HG02970 (cell line): Measurements from ENCODE around the gene GJA1.
"Not testable (repeated sequence)": the region's sequence is repeated elsewhere in the genome, so short reads cannot be mapped to it uniquely, and the experiment has no call there.

Source experiments
- ATAC-seq: cut with Tn5 transposase; IDR thresholded peaks from one replicate; pipeline ENCODE4 v1.9.1; 2021; ENCODE audit warnings: mild to moderate bottlenecking, moderate library complexity, moderate number of reproducible peaks; ENCODE audit not compliant: unreplicated experiment, low FRiP score

The GJA1 gene

DNA sequence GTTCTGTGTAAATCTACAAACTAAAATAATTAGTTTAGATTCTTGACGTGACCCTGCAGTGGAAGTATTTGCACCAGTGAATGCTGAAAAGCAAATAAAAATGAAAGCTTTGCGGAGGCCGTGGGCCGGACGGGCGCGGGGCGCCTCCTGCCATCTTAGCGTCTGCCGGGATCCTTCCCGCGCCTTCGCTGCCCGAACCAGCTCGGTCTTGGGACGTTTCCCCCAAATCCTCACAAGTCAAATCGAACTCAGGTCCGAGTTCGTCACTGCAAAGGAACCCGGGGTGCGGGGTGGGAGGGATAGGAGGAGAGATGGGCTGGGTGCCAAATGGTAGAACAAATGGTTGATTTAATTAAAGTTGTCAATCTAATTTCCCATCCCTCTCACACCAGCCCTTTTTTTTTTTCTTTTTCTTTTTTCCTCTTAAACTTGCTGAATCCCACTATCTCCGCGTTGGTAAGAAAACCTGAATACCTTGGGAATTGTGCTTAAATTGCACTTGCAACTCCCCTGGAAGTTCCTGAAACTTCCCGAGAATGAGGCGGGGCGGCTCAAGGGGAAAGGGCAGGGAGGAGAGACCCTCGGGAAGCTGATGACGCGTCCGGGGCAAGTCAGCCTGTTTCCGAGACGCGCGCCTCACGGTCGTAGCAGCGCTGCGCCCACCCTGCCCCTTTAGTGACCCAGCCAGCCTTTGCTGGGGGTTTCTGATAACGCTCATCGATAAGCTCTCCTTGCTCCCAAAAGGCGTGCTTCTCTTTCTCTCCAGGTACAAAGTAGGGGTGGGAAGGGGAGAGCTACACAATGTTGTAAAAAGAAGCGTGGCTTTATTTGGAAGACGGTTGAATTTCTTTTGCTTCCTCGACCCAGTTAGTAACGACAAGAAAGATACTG lies 1.8 kb downstream of the GJA1 start:
- ATAC-seq = no peak

GRCh38 chr6:121437851-121438651 lies 2.6 kb downstream of the GJA1 start:
- no peak for ATAC-seq

GRCh38 chr6:121438869-121439268 lies 3.4 kb downstream of the GJA1 start:
- ATAC-seq = no peak

DNA sequence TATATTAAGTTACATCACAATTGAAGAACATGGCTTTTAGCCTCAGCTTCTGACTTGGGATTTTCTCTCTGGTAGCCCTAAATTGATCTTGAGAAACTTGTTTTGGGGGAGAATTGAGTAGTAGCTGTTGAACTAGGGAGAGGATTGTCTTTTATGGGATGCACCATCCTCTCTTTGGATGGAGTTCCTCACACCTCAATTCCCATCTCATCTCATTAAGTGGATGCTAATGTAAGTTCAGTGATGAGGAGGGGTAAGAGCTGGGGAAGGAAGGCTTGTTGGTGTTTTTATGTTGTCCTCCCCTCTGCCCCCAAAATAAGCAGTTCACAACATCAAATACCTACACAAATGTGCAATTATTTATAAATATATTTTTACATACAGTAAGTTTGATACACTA lies 4.0 kb downstream of the GJA1 start:
- ATAC-seq = no peak

DNA sequence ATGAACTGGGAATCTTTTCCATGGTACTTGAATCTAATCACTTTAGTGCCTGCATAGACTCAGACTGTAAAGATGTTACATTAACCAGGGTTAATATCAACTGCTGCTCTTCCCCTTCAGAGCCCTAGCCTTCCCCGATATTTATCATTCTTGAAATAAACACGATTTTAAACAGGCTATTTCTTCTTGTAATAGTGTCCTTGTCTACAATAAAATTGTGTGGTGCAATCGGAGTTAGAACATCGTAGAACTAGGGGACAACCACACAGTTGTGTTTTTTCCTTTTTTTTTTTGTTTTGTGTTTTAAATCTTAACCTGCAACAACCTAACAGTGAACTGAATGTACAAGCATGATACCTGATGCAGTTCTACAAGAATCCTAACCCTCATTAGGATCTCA lies 4.5 kb downstream of the GJA1 start:
- ATAC-seq = no peak

GRCh38 chr6:121441477-121441876 lies 6.0 kb downstream of the GJA1 start:
- ATAC-seq = no peak

GRCh38 chr6:121442576-121442975 lies 7.1 kb downstream of the GJA1 start:
- ATAC-seq = no peak

- ATAC-seq = no peak
These were observed 8.6 kb downstream of the GJA1 start for GRCh38 chr6:121443971-121444541.

DNA sequence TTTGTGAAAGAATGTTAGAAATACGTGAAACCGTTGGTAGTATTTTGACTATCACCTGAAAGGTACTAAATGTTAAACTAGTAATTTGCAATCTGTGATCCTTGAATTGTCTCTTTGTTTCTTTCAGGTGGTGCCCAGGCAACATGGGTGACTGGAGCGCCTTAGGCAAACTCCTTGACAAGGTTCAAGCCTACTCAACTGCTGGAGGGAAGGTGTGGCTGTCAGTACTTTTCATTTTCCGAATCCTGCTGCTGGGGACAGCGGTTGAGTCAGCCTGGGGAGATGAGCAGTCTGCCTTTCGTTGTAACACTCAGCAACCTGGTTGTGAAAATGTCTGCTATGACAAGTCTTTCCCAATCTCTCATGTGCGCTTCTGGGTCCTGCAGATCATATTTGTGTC lies 11.3 kb downstream of the GJA1 start:
- not testable (repeated sequence) for ATAC-seq

- ATAC-seq = not testable (repeated sequence)
These were observed 12.3 kb downstream of the GJA1 start for GRCh38 chr6:121447746-121448145.

DNA sequence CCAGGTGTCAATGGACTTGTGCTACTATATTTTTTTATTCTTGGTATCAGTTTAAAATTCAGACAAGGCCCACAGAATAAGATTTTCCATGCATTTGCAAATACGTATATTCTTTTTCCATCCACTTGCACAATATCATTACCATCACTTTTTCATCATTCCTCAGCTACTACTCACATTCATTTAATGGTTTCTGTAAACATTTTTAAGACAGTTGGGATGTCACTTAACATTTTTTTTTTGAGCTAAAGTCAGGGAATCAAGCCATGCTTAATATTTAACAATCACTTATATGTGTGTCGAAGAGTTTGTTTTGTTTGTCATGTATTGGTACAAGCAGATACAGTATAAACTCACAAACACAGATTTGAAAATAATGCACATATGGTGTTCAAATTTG lies 13.1 kb downstream of the GJA1 start:
- not testable (repeated sequence) for ATAC-seq

GRCh38 chr6:121449331-121449730 lies 13.9 kb downstream of the GJA1 start:
- no peak for ATAC-seq

DNA sequence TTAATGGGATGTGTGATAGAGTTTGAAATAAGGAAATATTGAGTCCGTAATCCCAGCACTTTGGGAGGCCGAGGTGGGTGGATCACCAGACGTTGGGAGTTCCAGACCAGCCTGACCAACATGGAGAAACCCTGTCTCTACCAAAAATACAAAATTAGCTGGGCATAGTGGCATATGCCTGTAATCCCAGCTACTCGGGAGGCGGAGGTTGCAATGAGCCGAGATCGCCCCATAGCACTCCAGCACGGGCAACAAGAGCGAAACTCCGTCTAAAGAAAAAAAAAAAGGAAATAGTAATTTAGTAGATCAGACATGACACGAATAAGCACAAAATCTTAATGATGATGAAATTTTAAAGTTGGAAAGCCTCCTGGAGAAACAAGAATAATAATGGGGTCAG lies 14.8 kb downstream of the GJA1 start:
- ATAC-seq = no peak

GRCh38 chr6:121451250-121451649 lies 15.8 kb downstream of the GJA1 start:
- no peak for ATAC-seq

GRCh38 chr6:121453191-121453590 lies 17.7 kb downstream of the GJA1 start:
- ATAC-seq = no peak

DNA sequence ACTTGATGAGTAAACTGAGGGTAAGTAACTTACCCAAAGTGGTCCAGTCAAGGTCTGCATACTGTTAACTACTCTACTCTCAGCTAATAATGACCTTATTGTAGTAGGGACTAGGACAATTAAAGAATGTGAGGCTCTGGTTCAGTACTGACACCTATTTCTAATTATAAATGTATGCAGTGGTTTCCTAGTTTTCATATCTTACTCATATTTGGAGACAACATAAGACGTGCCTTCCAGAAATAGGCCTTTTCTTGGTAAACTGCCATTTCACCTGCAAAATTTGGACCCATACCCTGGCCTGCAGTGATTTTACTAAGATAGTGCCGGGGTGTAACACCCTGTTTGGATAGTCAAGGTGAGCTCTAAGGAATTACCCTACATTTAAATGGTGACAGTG lies 24.7 kb downstream of the GJA1 start:
- no peak for ATAC-seq

GRCh38 chr6:121463087-121463486 lies 27.6 kb downstream of the GJA1 start:
- ATAC-seq = no peak

- no peak for ATAC-seq
These were observed 29.7 kb downstream of the GJA1 start for GRCh38 chr6:121465101-121465500.

DNA sequence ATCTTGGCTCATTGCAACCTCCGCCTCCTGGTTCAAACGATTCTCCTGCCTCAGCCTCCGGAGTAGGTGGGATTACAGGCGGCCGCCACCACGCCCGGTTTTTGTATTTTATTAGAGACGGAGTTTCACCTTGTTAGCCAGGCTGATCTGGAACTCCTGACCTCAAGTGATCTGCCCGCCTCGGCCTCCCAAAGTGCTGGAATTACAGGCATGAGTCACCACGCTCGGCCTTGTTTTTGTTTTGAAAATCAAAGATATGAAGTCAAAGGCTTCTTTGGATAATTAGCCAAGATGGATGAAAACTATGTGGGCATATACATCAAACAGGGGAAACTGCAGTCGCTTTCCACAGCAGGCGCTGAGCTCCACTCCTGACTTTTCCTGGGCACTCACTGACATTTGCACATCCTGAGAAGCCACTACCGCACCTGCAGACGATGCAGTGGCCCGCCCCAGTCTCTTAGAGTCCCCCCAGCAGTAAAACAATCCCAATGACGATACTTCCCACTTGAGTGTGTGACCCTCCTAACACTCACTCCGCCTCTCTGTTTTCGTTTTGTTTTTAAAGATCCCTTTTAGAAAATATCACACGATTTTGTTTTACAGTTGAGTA lies 44.1 kb downstream of the GJA1 start:
- ATAC-seq = no peak

DNA sequence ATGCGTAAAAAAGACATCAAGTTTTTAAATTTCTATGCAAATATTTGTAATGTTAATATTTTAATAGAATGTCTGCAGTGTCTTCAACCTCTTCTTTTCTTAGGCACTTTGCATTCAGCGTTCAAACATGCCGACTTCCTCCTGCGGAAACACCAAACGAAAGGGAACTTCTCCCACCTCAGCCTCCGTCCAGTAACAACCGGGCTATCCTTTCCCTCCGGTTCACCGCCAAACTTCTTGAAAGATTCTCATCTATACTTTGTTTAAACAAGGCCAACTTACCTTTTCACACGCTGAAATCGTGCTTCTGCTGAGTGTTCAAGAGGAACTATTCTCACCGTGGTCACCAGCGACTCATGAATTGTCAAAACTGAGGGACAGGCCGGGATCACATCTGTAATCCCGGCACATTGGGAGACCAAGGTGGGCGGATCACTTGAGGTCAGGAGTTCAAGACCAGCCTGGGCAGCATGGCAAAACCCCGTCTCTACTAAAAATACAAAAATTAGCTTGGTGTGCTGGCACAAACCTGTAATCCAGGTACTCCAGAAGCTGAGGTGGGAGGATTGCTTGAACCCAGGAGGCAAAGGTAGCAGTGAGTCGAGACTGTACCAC lies 44.8 kb downstream of the GJA1 start:
- no peak for ATAC-seq
